Measurements from ENCODE around the gene IGFALS. TPM values are rescaled to one million over a fixed set of nuclear protein-coding genes. Genes with fewer than 3 reads are reported as not detected.

IGFALS gene
- total RNA-seq, 2 experiments from 2014 or later = not detected

- ChIA-PET CTCF (no interaction called here), POLR2A (interaction anchor here (1.2 kb wide), 1 partner anchor 14 kb away, joined by 4 read pairs; the partner anchor contains the start of genes NUBP2 and SPSB3)
- no peak for DNase-seq
- no peaks in the 10 kb centered on the region for H3K9me3 Mint-ChIP-seq (ENCODE audit: low read depth)
- H3K27me3 Mint-ChIP-seq = no peaks in the 10 kb centered on the region
- H3K4me3 Mint-ChIP-seq = no peak overlapping the region
- peaks cover 7% of the 10 kb centered on the region for H3K4me1 Mint-ChIP-seq
- H3K27ac Mint-ChIP-seq = no peak overlapping the region
- intact Hi-C loops (cut with DNase I, micrococcal nuclease) = no loop called here
- ATAC-seq = no peak
- H3K36me3 Mint-ChIP-seq (ENCODE audit: low read depth) = peaks cover 20% of the 10 kb centered on the region
Observed at GRCh38 chr16:1768061-1768766, 25.3 kb downstream of the IGFALS start.

GRCh38 chr16:1767116-1767994 is 26.1 kb downstream of the IGFALS start:
- H3K4me3 Mint-ChIP-seq = no peak overlapping the region
- H3K9me3 Mint-ChIP-seq (ENCODE audit: low read depth) = no peaks in the 10 kb centered on the region
- ChIA-PET POLR2A (interaction anchor here (0.6 kb wide), 1 partner anchor 109 kb away, joined by 3 read pairs; no protein-coding TSS in a partner anchor), CTCF (no interaction called here)
- DNase-seq = no peak
- intact Hi-C loops (cut with DNase I, micrococcal nuclease) = no loop called here
- H3K27ac Mint-ChIP-seq = no peak overlapping the region
- H3K27me3 Mint-ChIP-seq = no peaks in the 10 kb centered on the region
- H3K36me3 Mint-ChIP-seq (ENCODE audit: low read depth) = peaks cover 18% of the 10 kb centered on the region
- peaks cover 7% of the 10 kb centered on the region for H3K4me1 Mint-ChIP-seq
- ATAC-seq = no peak

- intact Hi-C loops (cut with DNase I, micrococcal nuclease) = no loop called here
- DNase-seq = no peak
- POLR2A ChIA-PET = no interaction called here
- CTCF ChIA-PET = no interaction called here
- Mint-ChIP-seq H3K4me1 (peaks cover 7% of the 10 kb centered on the region), H3K36me3 (ENCODE audit: low read depth) (peaks cover 11% of the 10 kb centered on the region), H3K4me3 (no peak overlapping the region), H3K9me3 (ENCODE audit: low read depth) (no peaks in the 10 kb centered on the region), H3K27me3 (no peaks in the 10 kb centered on the region), H3K27ac (no peak overlapping the region)
- no peak for ATAC-seq
Observed at GRCh38 chr16:1766701-1767100, 26.8 kb downstream of the IGFALS start.

GRCh38 chr16:1766231-1766630 is 27.3 kb downstream of the IGFALS start:
- intact Hi-C loops (cut with DNase I, micrococcal nuclease) = no loop called here
- Mint-ChIP-seq H3K9me3 (ENCODE audit: low read depth) (no peaks in the 10 kb centered on the region), H3K27ac (no peak overlapping the region), H3K4me3 (no peak overlapping the region), H3K27me3 (no peaks in the 10 kb centered on the region), H3K4me1 (peaks cover 7% of the 10 kb centered on the region), H3K36me3 (ENCODE audit: low read depth) (peaks cover 12% of the 10 kb centered on the region)
- no peak for ATAC-seq
- POLR2A ChIA-PET = no interaction called here
- no peak for DNase-seq
- CTCF ChIA-PET = no interaction called here

- intact Hi-C loops (cut with DNase I, micrococcal nuclease) = no loop called here
- ChIA-PET CTCF (no interaction called here), POLR2A (no interaction called here)
Observed at GRCh38 chr16:1765826-1766225, 27.7 kb downstream of the IGFALS start.

GRCh38 chr16:1764971-1765370 is 28.5 kb downstream of the IGFALS start:
- H3K27me3 Mint-ChIP-seq = no peaks in the 10 kb centered on the region
- no peak for DNase-seq
- ATAC-seq = no peak
- ChIA-PET CTCF (no interaction called here), POLR2A (interaction anchor here (0.6 kb wide), 2 partner anchors 10 to 287 kb away, joined by 3 to 5 read pairs; no protein-coding TSS in a partner anchor)
- H3K4me3 Mint-ChIP-seq = no peak overlapping the region
- H3K9me3 Mint-ChIP-seq (ENCODE audit: low read depth) = no peaks in the 10 kb centered on the region
- intact Hi-C loops (cut with DNase I, micrococcal nuclease) = no loop called here
- peaks cover under 1% of the 10 kb centered on the region for H3K4me1 Mint-ChIP-seq
- peaks cover 9% of the 10 kb centered on the region for H3K36me3 Mint-ChIP-seq (ENCODE audit: low read depth)
- H3K27ac Mint-ChIP-seq = no peak overlapping the region

More at GRCh38 chr16:1765826-1766225, 27.7 kb downstream of the IGFALS start:
- no peaks in the 10 kb centered on the region for H3K27me3 Mint-ChIP-seq
- no peak overlapping the region for H3K27ac Mint-ChIP-seq
- ATAC-seq (no peak), DNase-seq (no peak)
- no peaks in the 10 kb centered on the region for H3K9me3 Mint-ChIP-seq (ENCODE audit: low read depth)
- H3K4me3 Mint-ChIP-seq = no peak overlapping the region
- H3K4me1 Mint-ChIP-seq = peaks cover 7% of the 10 kb centered on the region
- H3K36me3 Mint-ChIP-seq (ENCODE audit: low read depth) = peaks cover 14% of the 10 kb centered on the region

- Mint-ChIP-seq H3K36me3 (ENCODE audit: low read depth) (peaks cover 9% of the 10 kb centered on the region), H3K4me3 (no peak overlapping the region), H3K27me3 (no peaks in the 10 kb centered on the region), H3K27ac (no peak overlapping the region), H3K9me3 (ENCODE audit: low read depth) (no peaks in the 10 kb centered on the region), H3K4me1 (no peaks in the 10 kb centered on the region)
- ATAC-seq (no peak), DNase-seq (no peak)
- intact Hi-C loops (cut with DNase I, micrococcal nuclease) = no loop called here
- ChIA-PET POLR2A (interaction anchor here (0.5 kb wide), 1 partner anchor 14 kb away, joined by 6 read pairs; no protein-coding TSS in a partner anchor), CTCF (interaction anchor here (0.6 kb wide), 1 partner anchor 20 kb away, joined by 3 read pairs; no protein-coding TSS in a partner anchor)
Observed at GRCh38 chr16:1763521-1764511, 29.7 kb downstream of the IGFALS start.

GRCh38 chr16:1762879-1763520 is 30.5 kb downstream of the IGFALS start:
- H3K27me3 Mint-ChIP-seq = no peaks in the 10 kb centered on the region
- DNase-seq (no peak), ATAC-seq (no peak)
- no peaks in the 10 kb centered on the region for H3K4me1 Mint-ChIP-seq
- ChIA-PET CTCF (interaction anchor here (0.7 kb wide), 1 partner anchor 30 kb away, joined by 3 read pairs; no protein-coding TSS in a partner anchor), POLR2A (no interaction called here)
- H3K27ac Mint-ChIP-seq = no peak overlapping the region
- no peak overlapping the region for H3K4me3 Mint-ChIP-seq
- no peaks in the 10 kb centered on the region for H3K9me3 Mint-ChIP-seq (ENCODE audit: low read depth)
- intact Hi-C loops (cut with DNase I, micrococcal nuclease) = no loop called here
- H3K36me3 Mint-ChIP-seq (ENCODE audit: low read depth) = peaks cover 8% of the 10 kb centered on the region

GRCh38 chr16:1762196-1762878 is 31.2 kb downstream of the IGFALS start:
- no peaks in the 10 kb centered on the region for H3K27me3 Mint-ChIP-seq
- peaks cover 7% of the 10 kb centered on the region for H3K36me3 Mint-ChIP-seq (ENCODE audit: low read depth)
- ATAC-seq (no peak), DNase-seq (no peak)
- ChIA-PET CTCF (interaction anchor here (0.7 kb wide), 1 partner anchor 29 kb away, joined by 3 read pairs; no protein-coding TSS in a partner anchor), POLR2A (no interaction called here)
- no peak overlapping the region for H3K27ac Mint-ChIP-seq
- no peak overlapping the region for H3K4me3 Mint-ChIP-seq
- H3K4me1 Mint-ChIP-seq = peaks cover 3% of the 10 kb centered on the region
- H3K9me3 Mint-ChIP-seq (ENCODE audit: low read depth) = no peaks in the 10 kb centered on the region
- intact Hi-C loops (cut with DNase I, micrococcal nuclease) = no loop called here

- no peak overlapping the region for H3K4me3 Mint-ChIP-seq
- H3K9me3 Mint-ChIP-seq (ENCODE audit: low read depth) = no peaks in the 10 kb centered on the region
- H3K27me3 Mint-ChIP-seq = no peaks in the 10 kb centered on the region
- H3K36me3 Mint-ChIP-seq (ENCODE audit: low read depth) = peaks cover 7% of the 10 kb centered on the region
- POLR2A ChIA-PET = no interaction called here
- DNase-seq = no peak
- peaks cover 8% of the 10 kb centered on the region for H3K4me1 Mint-ChIP-seq
- CTCF ChIA-PET = no interaction called here
- H3K27ac Mint-ChIP-seq = no peak overlapping the region
- no peak for ATAC-seq
- intact Hi-C loops (cut with DNase I, micrococcal nuclease) = no loop called here
Observed at GRCh38 chr16:1761751-1762150, 31.8 kb downstream of the IGFALS start.
